GM21737 (cell line): ENCODE results near the gene COPZ1.
"Not testable (repeated sequence)": the region's sequence is repeated elsewhere in the genome, so short reads cannot be mapped to it uniquely, and the experiment has no call there.

Experiments used
- ATAC-seq: cut with Tn5 transposase; IDR thresholded peaks from one replicate; pipeline ENCODE4 v1.9.1; 2021; ENCODE audit warnings: mild to moderate bottlenecking, moderate library complexity; ENCODE audit not compliant: unreplicated experiment

COPZ1 gene

DNA sequence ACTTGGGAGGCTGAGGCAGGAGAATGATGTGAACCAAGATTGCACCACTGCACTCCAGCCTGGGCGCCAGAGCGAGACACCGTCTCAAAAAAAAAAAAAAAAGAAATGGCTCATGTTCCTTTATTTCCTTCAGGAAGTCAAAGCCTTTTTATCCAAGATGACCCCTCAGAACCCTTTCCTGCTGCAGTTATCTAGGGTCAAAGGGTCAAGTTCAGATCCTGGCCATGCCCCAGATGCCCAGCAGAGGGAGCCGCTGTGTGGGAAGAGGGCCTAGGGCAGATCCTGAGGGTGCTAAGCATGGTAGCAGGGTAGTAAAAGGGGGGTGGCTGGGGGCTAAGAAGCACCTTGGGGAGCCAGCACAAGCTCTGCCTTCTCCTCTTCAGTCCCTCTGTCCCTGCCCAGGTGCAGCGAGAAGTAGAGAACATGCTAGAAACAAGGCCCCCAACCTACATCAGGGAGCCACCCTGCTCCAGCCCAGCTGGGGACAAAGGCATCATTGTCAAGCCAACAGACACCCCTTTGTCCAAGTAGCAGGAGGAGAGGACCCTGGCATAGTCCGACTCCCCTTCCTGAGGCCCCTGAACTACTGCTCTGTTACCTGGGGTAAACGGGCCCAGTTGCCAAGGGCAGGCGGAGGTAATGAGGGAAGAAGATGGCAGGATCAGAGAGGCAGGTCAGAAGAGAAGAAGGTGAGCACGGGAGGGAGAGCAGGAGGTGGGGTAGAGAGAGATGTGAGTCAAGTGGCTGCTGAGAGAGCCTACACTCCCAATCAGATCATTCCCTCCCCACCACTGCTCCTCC, 30.6 kb upstream of the COPZ1 start:
- no peak for ATAC-seq

DNA sequence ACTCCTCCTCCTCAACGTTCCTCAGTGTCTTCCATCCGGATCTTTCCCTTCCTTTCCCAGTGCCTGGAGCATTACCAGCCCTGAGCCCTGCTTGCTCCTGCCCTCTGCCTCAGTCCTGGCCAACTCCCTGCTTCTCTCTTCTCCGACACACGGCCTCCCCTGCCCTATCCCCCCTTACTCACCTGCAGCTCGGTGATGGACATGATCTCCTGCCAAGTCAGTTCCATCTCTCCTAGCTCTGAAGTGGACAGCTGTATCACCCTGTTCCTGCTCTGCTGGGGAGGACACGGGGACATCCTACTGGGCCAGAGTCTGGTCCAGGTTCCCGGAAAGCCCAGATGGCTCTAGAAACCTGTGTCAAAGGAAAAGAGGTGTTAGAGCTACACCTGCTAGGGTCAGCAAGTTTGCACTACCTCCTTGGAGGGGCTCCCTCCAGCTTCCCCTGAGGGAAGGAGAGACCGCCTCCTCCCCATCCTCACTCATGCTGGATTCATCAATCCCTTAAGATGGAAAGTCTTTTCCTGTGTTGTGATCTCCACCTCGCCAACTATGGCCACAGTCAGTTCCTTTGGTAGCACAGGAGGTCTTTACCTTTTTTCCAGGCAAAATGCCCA, 29.9 kb upstream of the COPZ1 start:
- ATAC-seq, result no peak

DNA sequence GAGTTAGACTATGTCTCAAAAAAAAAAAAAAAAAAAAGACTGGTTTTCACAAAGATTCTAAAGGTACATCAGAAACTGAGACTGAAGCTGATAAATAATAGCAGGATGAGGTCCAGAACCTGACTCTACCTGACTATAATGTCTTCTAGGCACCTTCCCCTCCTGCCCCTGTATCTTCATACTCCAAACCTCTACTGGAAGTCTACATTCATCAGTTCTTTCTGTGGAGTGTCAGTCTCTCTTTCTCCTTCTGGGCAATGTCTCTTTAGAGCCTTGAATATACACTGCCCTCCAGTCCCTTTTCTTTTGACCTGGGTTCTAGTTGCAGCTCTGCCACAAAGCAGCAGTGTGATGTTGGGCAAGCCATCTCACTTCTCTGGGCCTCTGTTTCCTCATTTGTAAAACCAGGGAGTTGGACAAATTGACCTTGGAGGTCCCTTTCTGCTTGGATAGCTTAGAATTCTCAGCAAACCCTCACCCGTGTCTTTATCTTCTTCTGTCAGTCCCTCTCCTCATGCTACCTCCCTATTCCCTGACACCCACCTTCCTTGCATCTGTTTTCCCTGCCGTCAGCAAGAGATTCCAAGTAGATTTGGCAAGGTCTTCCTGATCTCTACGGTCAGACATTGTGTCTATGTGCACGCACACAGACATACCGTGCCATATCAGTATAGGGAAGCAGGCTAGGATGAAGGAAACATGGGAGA, 28.4 kb upstream of the COPZ1 start:
- no peak for ATAC-seq

DNA sequence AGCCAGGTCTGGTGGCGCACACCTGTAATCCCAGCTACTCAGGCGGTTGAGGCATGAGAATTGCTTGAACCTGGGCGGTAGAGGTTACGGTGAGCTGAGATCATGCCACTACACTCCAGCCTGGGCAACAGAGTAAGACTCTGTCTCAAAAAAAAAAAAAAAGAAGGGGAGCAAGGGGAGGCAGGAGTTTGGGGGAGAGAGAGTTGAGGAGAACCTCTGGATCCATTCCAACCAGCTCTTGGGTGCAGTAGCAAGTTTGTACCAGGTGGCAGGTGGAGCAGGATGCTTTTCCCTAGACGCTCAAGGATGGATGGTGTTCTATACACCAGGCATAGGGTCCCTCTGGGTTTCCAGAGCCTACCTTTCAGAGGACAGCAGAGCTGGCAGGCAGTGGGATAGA, 26.0 kb upstream of the COPZ1 start:
- no peak for ATAC-seq

DNA sequence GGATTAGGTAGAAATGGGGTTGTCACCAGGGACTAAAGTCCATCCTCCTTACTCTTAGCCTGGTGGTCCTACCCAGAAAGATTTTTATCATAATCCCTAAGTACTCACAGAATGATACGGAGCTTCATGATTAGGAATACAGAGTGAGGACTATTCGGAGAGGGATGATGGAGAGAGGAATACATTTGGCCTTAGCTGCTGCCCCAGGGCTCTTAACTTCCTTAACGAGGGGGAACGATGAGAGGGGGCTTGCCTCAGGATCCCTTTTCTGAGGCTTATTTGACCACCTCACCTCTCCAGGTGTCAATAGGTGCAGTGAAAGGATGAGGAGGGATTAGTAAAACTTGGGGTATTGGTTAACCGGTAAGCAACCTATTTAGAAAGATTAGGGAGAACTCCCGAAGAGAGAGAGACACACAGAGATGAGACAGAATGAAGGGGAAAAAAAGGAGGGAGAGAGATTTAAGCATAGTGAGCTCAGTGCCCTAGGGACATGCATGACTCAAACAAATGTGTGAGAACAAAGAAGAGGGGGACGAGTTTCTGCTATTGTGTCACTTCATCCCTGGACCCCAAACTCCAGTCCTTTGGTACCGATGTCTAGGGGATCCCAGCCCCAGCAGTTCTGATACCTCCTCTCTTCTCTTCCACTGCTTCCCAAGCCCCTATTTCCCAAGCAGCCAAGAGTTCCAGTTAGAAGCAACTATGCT, 25.3 kb upstream of the COPZ1 start:
- no peak for ATAC-seq

DNA sequence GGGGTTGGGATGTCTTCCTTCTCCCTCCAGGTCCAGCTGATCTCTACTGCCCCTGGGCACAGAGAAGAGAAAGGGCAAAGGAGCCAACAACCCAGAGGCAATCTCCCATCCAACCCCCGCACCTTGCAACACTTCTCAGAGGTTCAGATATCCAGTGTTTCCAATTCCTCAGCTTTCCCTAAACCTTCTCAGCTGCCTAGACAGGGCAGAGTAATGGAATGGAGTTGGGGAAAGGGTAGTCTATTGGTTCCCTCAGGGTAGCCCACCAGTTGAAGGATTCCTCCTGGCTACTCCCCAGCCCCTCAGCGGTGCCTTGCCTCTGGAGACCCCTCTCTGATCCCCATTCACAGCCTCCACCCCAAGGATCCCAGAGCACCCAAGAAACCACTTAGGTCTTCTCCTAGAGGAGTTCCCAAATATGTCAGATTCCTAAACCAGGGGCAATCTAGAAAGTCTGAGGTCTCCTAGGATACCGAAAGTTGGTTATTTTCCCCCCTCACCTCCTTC, 24.7 kb upstream of the COPZ1 start:
- ATAC-seq, result no peak

DNA sequence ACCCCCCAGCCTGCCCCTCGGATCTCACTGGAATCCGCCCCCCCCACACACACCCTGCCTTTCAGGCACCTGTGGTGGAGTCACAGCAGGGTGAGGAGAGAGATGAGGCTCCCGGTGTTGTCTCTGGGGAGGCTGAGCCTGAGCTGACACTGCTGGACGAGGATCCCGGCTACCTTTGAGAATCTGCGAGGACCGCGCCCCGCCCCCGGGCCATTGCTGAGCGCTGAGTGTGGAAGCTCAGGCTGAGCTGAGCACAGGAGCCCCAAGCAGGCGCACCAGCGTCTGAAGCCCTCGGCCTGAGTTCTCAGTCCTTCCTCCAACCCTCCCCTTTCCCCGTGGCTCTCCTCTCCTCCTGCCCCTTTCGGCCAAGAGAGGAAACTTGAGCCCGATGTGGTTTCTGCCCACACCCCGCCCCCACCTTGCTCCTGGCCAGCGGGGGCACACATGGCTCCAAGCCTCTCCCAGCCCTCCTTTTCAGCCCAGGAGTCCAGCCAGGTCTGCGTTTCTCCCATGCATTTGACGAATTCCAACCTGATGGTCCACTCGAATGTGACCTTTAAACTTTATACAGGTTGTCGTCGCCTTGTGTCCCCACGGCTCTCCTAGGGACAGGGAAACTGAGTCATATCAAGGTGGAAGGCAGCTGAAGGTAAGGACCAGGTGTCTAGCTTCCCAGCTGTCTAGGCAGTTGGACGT, 24.1 kb upstream of the COPZ1 start, which contains the start of gene NFE2:
Gene NFE2, minus strand, starts transcription at position 284 of the 696 bp plus-strand sequence. CDS start 5,767 bp downstream, outside the sequence.
- no peak for ATAC-seq

DNA sequence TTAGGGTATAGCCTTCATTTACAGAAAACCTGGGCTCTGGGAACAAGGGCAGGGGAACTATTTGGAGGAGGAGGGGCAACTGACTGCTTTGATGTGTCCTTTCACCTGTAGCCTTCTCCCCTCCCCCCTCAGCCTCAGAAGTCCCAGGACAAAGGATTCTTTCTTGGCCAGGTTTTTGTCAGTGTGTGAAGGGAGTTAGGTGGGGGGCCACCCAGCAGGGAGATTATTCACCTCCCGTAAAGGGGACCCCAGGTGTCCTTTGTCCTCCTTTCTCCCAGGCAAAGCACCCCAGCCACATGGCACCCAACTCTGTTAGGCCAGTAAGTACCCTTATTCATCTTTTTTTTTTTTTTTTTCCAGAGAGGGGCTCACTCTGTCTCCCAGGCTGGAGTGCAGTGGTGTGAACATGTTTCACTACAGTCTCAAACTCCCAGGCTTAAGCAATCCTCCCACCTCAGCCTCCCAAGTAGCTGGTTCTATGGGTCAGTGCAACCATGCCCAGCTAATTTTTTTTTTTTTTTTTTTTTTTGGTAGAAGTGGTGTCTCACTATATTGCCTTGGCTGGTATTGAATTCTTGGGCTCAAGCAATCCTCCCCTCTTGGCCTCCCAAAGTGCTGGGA, 23.4 kb upstream of the COPZ1 start:
- no peak for ATAC-seq

DNA sequence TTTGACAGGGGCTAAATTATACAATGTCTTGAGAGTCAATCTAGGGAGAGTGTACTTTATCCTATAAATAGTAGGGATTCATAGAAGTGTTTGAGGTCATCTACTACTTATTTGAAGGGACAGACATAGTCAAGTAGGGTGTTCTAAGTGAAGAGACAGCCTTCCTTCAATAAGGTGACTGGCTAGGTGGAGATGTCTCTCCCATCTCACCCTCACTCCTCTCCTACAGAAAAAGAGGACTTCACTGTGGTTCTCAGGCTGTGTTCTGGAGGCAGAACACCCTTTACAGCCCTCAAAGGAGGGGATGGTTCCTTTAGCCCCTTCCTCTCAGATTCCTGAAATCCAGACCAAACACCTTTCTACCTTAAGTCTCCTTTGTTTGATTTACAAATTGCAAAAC, 21.3 kb upstream of the COPZ1 start:
- no peak for ATAC-seq

DNA sequence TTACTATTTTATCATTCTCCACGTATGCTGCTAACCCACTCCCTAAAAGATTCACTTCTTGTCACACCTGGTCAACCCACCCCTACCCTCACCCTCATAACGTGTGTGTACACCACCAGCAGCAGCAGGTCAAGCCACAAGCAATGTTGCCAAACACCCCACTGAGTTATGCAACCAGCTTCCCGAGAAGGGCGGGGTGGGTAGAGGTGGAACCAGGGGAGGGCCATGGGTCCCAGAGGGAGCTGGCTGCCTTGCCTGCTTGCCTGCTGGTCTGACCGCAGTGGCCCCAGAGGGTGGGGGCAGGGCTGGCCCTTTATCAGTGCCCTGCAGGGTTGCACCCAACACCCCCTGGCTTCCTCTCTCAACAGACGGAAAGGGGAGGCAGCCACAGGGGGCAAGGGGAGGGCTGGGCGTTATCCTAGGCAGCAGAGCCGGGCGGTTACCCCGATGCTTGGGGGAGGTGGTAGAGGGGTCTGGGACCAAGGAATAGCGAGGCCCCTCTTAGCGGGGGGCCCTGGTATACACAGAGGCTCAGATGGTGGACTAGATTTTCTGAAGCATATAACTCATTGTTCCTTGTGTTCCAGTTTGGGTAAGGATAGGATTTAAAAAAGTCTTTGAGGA, 20.6 kb upstream of the COPZ1 start:
- no peak for ATAC-seq

DNA sequence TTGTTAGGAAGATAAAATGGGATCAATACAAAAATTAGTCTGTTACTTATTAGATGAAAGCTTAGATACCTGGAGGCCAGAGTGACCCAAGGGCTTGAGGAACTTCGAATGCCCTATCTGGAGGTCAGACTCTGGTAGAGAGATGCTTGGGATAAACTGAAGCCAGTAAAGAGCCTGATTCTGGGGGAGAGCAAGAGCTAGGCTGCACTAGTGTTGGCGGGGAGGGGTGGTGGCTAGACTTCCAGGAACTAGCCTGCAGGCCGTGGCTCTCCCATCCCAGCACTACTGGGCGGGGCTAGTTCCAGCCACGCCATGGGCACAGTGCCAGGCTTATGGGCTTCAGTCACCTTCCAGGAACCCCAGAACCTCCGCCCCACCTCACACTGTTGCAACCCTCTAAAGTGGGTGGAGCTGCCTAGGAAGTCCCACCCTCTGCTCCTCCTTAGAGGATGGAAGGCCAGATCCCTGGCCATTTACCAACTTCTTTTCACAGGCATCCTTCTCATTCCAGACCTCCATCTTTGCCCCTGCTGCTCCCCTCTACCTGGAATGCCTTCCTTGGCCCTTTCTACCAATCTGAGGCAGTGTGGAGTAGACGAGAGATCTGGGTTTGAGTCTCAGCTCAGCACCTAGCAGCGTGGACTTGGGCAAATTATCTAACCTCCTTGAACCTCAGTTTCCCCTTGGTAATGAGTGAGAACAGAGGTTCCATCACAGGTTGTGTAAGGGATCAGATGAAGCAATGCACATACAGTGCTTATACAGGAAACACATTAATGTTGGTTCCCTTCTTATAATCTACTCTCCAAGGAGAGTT, 17.8 kb upstream of the COPZ1 start:
- ATAC-seq, result no peak

DNA sequence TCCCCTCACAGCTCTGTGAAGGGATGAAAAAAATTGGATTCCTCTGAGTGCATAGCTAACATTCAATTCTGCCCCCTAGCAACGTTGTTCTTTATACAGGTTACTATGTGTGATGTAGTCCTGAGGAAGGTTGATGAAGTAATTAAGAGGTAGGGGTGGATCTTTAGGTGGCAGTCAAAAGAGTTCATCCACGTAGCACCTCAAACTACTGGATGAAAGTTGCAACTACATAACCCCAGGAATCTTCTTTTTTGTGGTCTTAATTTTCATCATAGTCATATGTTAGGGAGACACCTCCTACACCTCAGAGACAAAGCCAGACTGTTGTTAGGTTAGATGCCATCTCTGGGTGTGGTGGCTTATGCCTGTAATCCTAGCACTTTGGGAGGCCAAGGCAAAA, 13.9 kb upstream of the COPZ1 start:
- ATAC-seq, result no peak

DNA sequence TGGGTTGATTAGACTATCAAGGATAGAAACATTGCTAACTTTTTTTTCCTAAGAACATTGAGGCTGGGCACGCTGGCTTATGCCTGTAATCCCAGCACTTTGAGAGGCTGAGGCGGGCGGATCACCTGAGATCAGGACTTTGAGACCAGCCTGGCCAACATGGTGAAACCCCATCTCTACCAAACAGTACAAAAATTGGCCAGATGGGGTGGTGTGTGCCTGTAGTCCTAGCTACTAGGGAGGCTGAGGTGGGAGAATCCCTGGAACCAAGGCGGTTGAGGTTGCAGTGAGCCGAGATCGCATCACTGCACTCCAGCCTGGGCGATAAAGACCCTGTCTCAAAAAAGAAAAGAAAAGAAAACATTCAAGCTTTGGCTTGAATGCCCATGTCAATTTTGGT, 12.6 kb upstream of the COPZ1 start:
- not testable (repeated sequence) for ATAC-seq

DNA sequence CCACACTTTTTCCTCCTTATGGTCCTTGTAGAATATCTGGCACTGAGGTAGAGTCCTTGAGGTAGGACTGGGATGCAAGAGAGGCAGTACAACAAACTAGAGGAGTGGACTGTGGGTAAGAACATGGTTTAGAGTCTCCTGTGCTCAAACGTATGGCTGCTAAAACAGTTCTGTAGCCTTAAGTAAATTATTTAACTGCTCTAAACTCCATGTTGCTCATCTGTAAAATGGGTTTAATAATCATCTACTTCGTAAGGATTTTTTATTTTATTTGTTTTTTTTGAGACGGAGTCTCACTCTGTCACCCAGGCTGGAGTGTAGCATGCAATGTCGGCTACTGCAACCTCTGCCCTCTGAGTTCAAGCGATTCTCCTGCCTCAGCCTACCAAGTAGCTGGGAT, 3.6 kb upstream of the COPZ1 start:
- ATAC-seq, result no peak

DNA sequence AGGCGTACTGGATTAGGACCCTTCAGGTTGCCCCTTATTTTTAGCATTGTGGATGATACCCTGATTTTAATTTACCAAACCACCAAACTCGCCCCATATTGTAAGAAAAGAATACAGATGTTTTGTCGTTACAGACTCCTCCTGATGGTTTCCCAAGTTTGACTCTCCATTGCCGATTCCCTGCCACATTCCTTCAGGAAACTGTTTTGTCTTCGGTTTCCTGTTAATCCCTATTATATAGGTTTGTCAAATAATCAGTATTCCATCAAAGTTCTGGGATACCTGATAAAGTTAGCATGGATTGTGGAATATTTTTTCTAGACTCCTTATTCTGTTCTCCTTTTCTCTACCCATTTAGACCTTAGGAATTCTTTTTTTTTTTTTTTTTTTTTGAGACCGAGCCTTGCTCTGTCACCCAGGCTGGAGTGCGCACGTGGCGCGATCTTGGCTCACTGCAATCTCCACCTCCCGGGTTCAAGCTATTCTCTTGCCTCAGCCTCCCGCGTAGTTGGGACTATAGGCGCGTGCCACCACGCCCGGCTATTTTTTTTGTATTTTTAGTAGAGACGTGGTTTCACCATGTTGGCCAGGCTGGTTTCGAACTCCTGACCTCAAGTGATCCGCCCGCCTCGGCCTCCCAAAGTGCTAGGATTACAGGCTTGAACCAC, 645 bp downstream of the COPZ1 start:
- ATAC-seq, result not testable (repeated sequence)

DNA sequence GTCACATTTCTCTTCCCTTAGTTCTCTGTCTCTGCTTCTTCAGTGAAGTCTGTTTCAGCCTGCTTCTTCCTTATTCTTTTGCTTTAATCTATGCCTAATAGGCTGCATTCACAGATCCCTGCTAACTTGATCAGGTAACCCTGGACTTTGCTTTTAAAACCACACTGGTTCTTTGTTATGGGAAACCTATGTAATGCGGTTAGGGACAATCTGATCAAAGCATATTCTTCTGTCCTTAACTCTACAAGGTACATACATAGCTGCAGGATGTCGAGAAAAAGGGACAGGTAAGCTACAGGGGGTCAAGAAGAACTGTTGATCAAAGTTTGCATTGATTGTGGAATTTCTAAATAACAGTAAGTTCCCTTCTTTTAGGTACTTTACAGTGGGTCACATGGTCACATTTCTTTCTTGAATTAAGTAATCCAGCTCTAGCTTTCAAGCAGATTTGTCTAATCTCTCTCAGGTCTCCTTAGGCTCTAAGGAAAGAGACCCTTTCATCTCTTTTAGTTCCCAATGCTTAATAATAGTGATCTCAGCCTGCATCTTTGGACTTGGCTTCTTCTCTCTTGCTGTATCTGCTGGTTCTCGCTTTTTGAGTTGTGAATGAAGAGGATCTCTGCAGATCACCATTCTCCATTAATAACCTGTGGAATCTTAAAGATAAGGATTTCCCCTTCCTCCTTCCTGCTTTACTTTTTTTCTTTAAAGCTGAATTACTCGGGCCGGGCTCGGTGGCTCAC, 3.8 kb downstream of the COPZ1 start:
- no peak for ATAC-seq

DNA sequence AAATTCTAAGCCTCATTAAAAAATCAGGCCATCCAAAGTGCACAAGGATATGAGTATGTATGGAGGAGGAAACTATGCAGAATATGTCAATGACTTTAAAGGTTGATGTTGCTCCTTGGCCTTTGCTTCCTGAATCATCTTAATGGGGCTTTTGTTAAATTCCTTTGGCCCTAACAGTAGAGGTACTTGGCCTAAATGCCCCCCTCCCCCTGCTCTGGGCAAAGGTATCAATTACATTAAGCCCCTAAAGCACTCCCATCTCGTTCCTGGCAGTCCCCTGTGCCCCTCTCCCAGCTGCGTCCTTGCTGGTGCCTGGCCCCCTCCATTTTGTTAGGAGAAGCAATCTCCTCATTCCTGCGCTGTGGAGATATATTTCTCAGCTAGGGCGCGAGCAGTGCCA, 4.8 kb downstream of the COPZ1 start:
- ATAC-seq, result no peak

DNA sequence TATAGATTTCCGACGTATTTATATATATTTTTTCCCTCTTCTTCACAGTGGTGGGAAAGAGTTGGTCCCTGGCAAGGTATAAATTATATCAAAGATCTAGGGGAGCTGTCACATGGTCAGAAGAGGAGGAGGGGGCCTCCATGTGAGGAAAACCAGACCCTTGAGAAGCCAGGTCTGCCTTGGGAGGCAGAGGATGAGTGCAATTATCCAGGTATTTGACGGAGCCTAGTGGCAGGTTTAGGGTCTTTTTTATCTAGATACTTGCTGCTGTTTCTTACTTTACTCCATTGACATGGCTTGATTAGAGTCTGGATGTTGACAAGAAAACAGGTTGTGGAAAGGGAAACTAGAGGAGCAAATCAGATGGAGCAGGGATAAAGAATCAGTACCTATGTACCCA, 5.5 kb downstream of the COPZ1 start:
- ATAC-seq, result no peak
